SU-DHL-6 (cell line): Measurements from ENCODE around the gene ITGA8.

Experiments
- H2AFZ ChIP-seq: fragments of 200-600 bp; sonication (generic); 2 replicates; pipeline ENCODE4 v1.6.1; 2014; ENCODE audit warnings: low read depth, mild to moderate bottlenecking, moderate library complexity, mixed read lengths, antibody characterized with exemption, low read length; ENCODE audit not compliant: severe bottlenecking
- H3F3A ChIP-seq: fragments of 200-600 bp; shearing (Covaris generic); 2 replicates; pipeline ENCODE4 v1.6.0; 2016; ENCODE audit warnings: antibody characterized with exemption, mild to moderate bottlenecking; ENCODE audit not compliant: insufficient read depth
- H3K27ac ChIP-seq: fragments of 200-600 bp; sonication (generic); 2 replicates; pipeline ENCODE4 v1.5.1; 2016; ENCODE audit warnings: low read depth, mild to moderate bottlenecking, low read length, moderate library complexity, mixed read lengths
- H3K27me3 ChIP-seq: fragments of 200-600 bp; sonication (generic), shearing (Covaris generic); 2 replicates; pipeline ENCODE4 v1.6.0; 2014; ENCODE audit warnings: mild to moderate bottlenecking, low read length
- H3K36me3 ChIP-seq: fragments of 200-600 bp; sonication (generic); 2 replicates; pipeline ENCODE4 v1.6.1; 2014; ENCODE audit warnings: mild to moderate bottlenecking, low read length, mixed read lengths
- H3K4me2 ChIP-seq: fragments of 300-600, 200-600 bp; shearing (Covaris generic), sonication (generic); 2 replicates; pipeline ENCODE4 v1.6.0; 2014; ENCODE audit warnings: low read length, low read depth, mild to moderate bottlenecking; ENCODE audit not compliant: poor library complexity, severe bottlenecking
- H3K4me3 ChIP-seq: fragments of 200-600 bp; sonication (generic); 2 replicates; pipeline ENCODE4 v1.5.1; 2014; ENCODE audit warnings: antibody characterized with exemption, low read length, mild to moderate bottlenecking, mixed read lengths; ENCODE audit not compliant: insufficient read depth, poor library complexity, severe bottlenecking
- H3K79me2 ChIP-seq: fragments of 200-600 bp; sonication (generic); 2 replicates; pipeline ENCODE4 v1.6.1; 2014; ENCODE audit warnings: mild to moderate bottlenecking, low read length, moderate library complexity; ENCODE audit not compliant: insufficient read depth
- H3K9ac ChIP-seq: fragments of 200-600 bp; sonication (generic); 2 replicates; pipeline ENCODE4 v1.7.0; 2014; ENCODE audit warnings: mild to moderate bottlenecking, low read length
- H3K9me2 ChIP-seq: fragments of 200-600 bp; sonication (generic); replicated peaks from 2 replicates; pipeline ENCODE4 v1.6.1; 2014; ENCODE audit warnings: low read length; ENCODE audit not compliant: insufficient read depth
- H3K9me3 ChIP-seq: fragments of 200-600 bp; sonication (generic); 2 replicates; pipeline ENCODE4 v1.6.1; 2014; ENCODE audit warnings: low read length, mixed read lengths; ENCODE audit not compliant: insufficient read depth
- H4K20me1 ChIP-seq: fragments of 200-600 bp; sonication (generic); 2 replicates; pipeline ENCODE4 v1.6.1; 2014; ENCODE audit warnings: low read depth, mild to moderate bottlenecking, antibody characterized with exemption, low read length, moderate library complexity, mixed read lengths
- EZH2phosphoT487 ChIP-seq: fragments of 200-600 bp; sonication (generic), shearing (Covaris generic); conservative IDR thresholded peaks from 2 replicates; pipeline ENCODE4 v1.6.1; 2018; ENCODE audit warnings: mild to moderate bottlenecking, antibody characterized with exemption, low read length, moderate library complexity, mixed read lengths
- TF ChIP-seq, protein P1 (sequence below): fragments of 200-600 bp; sonication (generic); IDR thresholded peaks from one replicate; pipeline ENCODE4 v1.5.1; 2017; ENCODE audit warnings: antibody characterized with exemption, mild to moderate bottlenecking, low read length, moderate library complexity; ENCODE audit not compliant: insufficient read depth, poor library complexity, severe bottlenecking

Gene ITGA8

DNA sequence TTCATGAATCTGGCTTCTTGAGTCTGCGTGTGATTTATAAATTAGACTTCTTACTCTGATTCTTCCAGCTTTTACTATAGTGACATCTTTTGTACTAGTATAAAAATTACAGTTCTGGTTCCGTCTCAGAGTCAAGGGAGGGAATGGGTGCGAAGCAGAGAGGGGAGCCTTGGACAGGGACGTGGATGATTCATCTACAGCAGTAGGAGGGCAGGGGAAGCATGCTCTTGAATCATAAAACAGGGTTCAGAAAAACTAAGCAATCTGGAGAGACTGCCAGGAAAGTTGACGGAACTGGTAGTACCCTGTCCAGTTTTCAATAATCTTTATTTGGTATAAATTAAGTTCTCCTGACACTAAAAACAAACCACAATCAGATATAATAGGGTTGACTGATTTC, 58.1 kb downstream of the ITGA8 start:
- Histone ChIP-seq H3K27ac (no peak overlapping the region), H3K4me2 (no peak overlapping the region), H3K79me2 (no peaks in the 10 kb centered on the region), H3K36me3 (no peaks in the 10 kb centered on the region), H3K9ac (no peak overlapping the region), H2AFZ (no peak overlapping the region), H3K4me3 (no peak overlapping the region), H3F3A (no peaks in the 10 kb centered on the region), H3K9me3 (no peaks in the 10 kb centered on the region), H3K27me3 (no peaks in the 10 kb centered on the region), H4K20me1 (no peaks in the 10 kb centered on the region), H3K9me2 (no peaks in the 10 kb centered on the region)
- TF ChIP-seq EZH2phosphoT487: no peak
- TF ChIP-seq, protein P1, sequence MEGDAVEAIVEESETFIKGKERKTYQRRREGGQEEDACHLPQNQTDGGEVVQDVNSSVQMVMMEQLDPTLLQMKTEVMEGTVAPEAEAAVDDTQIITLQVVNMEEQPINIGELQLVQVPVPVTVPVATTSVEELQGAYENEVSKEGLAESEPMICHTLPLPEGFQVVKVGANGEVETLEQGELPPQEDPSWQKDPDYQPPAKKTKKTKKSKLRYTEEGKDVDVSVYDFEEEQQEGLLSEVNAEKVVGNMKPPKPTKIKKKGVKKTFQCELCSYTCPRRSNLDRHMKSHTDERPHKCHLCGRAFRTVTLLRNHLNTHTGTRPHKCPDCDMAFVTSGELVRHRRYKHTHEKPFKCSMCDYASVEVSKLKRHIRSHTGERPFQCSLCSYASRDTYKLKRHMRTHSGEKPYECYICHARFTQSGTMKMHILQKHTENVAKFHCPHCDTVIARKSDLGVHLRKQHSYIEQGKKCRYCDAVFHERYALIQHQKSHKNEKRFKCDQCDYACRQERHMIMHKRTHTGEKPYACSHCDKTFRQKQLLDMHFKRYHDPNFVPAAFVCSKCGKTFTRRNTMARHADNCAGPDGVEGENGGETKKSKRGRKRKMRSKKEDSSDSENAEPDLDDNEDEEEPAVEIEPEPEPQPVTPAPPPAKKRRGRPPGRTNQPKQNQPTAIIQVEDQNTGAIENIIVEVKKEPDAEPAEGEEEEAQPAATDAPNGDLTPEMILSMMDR: no peak

GRCh38 chr10:15660990-15661389, 58.7 kb downstream of the ITGA8 start:
- Histone ChIP-seq H2AFZ (no peak overlapping the region), H3K36me3 (no peaks in the 10 kb centered on the region), H3K9me2 (no peaks in the 10 kb centered on the region), H3K27me3 (no peaks in the 10 kb centered on the region), H3F3A (no peaks in the 10 kb centered on the region), H4K20me1 (no peaks in the 10 kb centered on the region), H3K4me2 (no peak overlapping the region), H3K4me3 (no peak overlapping the region), H3K9ac (no peak overlapping the region), H3K79me2 (no peaks in the 10 kb centered on the region), H3K9me3 (no peaks in the 10 kb centered on the region), H3K27ac (no peak overlapping the region)
- TF ChIP-seq EZH2phosphoT487: no peak
- TF ChIP-seq, protein P1: no peak

DNA sequence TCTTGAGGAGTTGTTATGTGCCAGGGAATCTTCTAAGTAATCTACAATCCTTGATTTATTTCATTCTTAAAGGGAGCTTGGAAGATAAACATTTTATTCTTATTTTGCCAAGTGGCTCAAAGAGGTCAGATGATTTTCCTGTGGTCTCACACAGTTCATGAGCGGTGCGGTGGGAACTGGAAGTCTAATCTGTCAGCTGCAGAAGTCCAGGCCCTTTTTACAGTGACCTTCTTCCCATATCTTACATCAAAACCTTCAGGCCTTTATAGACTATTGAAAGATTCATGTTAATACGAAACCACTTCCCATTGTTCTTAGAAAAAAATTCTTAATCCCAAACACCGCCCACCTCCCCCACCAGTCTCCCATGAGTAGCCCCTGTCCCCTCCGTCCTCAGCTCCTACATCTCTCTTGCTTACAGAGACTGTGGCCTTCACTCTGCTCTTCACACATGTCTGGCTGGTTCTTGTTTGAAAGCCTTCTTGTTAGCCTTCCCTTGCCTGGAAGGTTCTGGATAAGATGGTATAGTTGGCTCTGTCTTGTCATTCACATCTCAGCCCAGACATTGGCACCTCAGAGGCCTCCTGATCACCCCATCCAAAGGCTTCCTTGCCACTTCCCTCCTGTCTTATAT, 61.5 kb downstream of the ITGA8 start:
- no peak for TF ChIP-seq EZH2phosphoT487
- TF ChIP-seq, protein P1: no peak
- Histone ChIP-seq H3K27ac (no peak overlapping the region), H3K36me3 (no peaks in the 10 kb centered on the region), H3K9me3 (no peaks in the 10 kb centered on the region), H3K27me3 (no peaks in the 10 kb centered on the region), H3K4me3 (no peak overlapping the region), H3K9me2 (no peaks in the 10 kb centered on the region), H3K79me2 (no peaks in the 10 kb centered on the region), H4K20me1 (no peaks in the 10 kb centered on the region), H3K9ac (no peak overlapping the region), H2AFZ (no peak overlapping the region), H3K4me2 (no peak overlapping the region), H3F3A (no peaks in the 10 kb centered on the region)
